T-helper 17 cell (primary cell): Measurements from ENCODE around the gene SLC22A16. TPM values are rescaled to one million over a fixed set of nuclear protein-coding genes. Genes with fewer than 3 reads are reported as not detected.
A peak's percentile ranks its signal among the peaks of the same experiment; 100 is the strongest.

Experiments used
- ATAC-seq: fragments of 150-1000 bp; cut with Tn5 transposase; 2 replicates; pipeline ENCODE4 v1.10.0; 2021; ENCODE audit warnings: mild to moderate bottlenecking, moderate library complexity
- DNase-seq, 3 donors: peaks; one replicate each; pipeline versions ENCODE4 v3.0.0 to v3.0.0-alpha.2; 2020 to 2021
- H3K9me3 ChIP-seq: one replicate; pipeline ENCODE4 v1.7.0; 2013; ENCODE audit warnings: low read length, mild to moderate bottlenecking; ENCODE audit not compliant: control insufficient read depth, poor library complexity, severe bottlenecking
- H3K27ac Mint-ChIP-seq: one replicate; pipeline ENCODE4 v1.8.0; 2022; ENCODE audit warnings: mild to moderate bottlenecking, moderate library complexity, mixed read lengths
- H3K27me3 Mint-ChIP-seq: one replicate; pipeline ENCODE4 v1.8.0; 2022; ENCODE audit warnings: mixed read lengths
- H3K36me3 Mint-ChIP-seq: one replicate; pipeline ENCODE4 v1.8.0; 2022; ENCODE audit warnings: low read depth, mixed read lengths
- H3K4me1 Mint-ChIP-seq: one replicate; pipeline ENCODE4 v1.8.0; 2022; ENCODE audit warnings: mild to moderate bottlenecking, mixed read lengths
- H3K4me3 Mint-ChIP-seq: one replicate; pipeline ENCODE4 v1.8.0; 2022; ENCODE audit warnings: mild to moderate bottlenecking, moderate library complexity, mixed read lengths
- total RNA-seq, 4 donors: library from RNA in 2 of 4; stranded (reverse) in 2 of 4; gene quantifications; one replicate each; pipeline ENCODE4 v1.2.3 and lab custom pipeline; 2022 to 2026

The SLC22A16 gene
- total RNA-seq, 2 donors from 2014 or later: not detected

- no peak for DNase-seq
- no peak overlapping the region for H3K27ac Mint-ChIP-seq
- peaks cover 45% of the 10 kb centered on the region for H3K27me3 Mint-ChIP-seq
- no peaks in the 10 kb centered on the region for H3K9me3 ChIP-seq
- no peak for ATAC-seq
- no peaks in the 10 kb centered on the region for H3K36me3 Mint-ChIP-seq
- peak overlapping the region; percentile 64 for H3K4me3 Mint-ChIP-seq
- peaks cover 4% of the 10 kb centered on the region for H3K4me1 Mint-ChIP-seq
These were observed 76.2 kb downstream of the SLC22A16 start for GRCh38 chr6:110400208-110400607.

DNA sequence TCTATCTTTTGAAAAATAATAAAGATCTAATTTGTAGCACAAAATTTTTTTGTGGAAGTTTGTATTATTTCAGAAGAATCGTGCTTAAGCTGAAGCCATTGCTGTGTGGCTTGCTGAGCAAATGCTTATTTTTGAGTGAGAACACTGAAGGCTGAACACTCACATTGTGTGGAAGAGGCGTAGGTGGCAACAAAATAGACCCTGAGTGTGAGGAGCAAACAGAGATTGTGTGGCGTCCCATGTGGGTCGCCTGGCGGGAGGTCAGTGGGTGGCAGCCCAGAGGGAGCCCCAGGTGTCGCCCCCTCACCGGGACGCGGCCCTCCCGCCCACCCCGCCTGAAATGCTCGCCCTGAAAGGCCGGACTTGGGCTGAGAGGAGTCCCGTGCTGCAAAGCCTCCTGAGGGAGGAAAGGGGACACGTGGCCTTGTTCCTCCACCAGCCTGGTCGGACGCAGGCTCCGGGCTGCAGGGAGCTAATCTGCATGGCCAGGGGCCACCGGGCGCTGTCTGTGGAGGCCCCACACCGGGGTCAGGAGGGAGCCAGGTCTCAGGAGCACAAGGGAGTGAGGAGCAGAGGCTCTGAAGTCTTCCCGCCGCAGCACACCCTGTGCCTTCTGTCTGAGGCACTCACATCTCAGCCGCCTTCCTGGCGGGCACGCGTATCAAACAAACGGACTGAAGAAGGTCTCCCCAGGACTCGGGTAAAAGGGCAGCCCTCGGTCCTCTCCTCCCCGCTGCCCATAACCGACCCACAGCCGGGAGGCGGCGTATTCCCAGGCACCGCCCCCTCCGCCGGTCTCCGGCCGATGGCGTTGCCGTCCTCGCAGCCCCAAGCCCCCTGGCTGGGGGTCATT, 77.0 kb downstream of the SLC22A16 start:
- Mint-ChIP-seq H3K4me3 (peak overlapping the region; percentile 64), H3K27ac (no peak overlapping the region), H3K4me1 (peaks cover 4% of the 10 kb centered on the region), H3K27me3 (peaks cover 43% of the 10 kb centered on the region), H3K36me3 (no peaks in the 10 kb centered on the region)
- DNase-seq (no peak), ATAC-seq (no peak)
- H3K9me3 ChIP-seq: no peaks in the 10 kb centered on the region

DNA sequence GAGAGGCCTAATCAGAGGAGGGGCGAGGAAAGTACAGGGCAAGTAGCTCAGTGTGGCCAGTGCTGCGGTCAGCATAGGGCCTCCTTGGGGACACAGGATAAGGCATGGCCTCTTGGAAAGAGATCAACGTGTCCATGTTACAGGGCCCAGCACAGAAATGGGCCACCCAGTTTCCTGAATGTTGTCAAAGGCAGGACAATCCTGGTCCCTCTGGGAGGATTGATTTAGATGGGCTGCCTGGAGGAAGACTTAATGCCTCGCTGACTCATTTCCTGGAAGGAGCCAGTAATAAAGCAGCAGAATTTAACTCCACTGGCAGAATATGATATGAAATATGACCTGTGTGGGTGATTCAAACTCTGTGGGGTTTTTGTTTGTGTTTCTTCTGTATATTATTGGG, 77.6 kb downstream of the SLC22A16 start:
- H3K9me3 ChIP-seq: no peaks in the 10 kb centered on the region
- Mint-ChIP-seq H3K4me3 (peak overlapping the region; percentile 36), H3K27me3 (peaks cover 40% of the 10 kb centered on the region), H3K4me1 (peaks cover 4% of the 10 kb centered on the region), H3K27ac (no peak overlapping the region), H3K36me3 (no peaks in the 10 kb centered on the region)
- DNase-seq (no peak), ATAC-seq (no peak)

DNA sequence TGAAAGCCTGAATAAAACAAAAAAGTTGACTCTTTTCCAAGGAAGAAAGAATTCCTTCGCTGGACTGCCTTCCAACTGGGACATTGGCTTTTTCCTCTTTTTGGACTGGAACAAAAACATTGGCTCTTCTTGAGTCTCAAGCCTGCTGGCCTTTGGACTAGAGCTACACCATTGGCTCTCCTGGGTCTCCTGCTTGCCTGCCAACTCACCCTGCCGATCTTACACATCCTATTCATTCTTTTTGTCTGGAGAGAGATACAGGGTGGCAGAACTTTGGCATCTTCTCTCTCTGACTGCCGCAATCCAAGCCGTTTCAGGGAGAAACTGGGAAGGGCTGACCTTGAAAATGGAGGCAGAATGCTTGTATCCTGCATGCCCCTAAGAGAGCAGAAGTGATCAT, 81.2 kb downstream of the SLC22A16 start:
- Mint-ChIP-seq H3K27me3 (peaks cover 21% of the 10 kb centered on the region), H3K4me1 (peaks cover 5% of the 10 kb centered on the region), H3K27ac (no peak overlapping the region), H3K36me3 (no peaks in the 10 kb centered on the region), H3K4me3 (no peak overlapping the region)
- no peaks in the 10 kb centered on the region for H3K9me3 ChIP-seq
- no peak for ATAC-seq
- DNase-seq: no peak

DNA sequence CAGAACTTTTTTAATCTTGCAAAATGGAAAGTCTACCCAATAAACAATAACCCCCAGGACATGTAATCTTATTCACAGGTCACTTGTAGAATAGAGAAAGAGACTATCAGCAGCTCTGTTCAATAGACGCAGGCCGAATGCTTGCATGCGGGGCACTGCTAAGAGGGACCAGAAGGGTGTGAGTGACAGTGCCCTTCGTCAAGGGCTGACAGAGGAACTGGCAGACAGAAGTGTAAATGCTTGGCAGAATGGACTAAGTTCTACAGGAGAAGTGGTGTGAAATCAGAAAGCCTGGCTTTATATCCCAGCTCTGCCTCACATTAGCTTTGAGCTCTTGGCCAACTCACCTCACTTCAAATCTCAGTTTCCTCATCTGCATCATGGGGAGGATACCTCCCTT, 82.0 kb downstream of the SLC22A16 start:
- no peak overlapping the region for H3K27ac Mint-ChIP-seq
- no peaks in the 10 kb centered on the region for H3K36me3 Mint-ChIP-seq
- H3K4me3 Mint-ChIP-seq: no peak overlapping the region
- ATAC-seq: no peak
- H3K9me3 ChIP-seq: no peaks in the 10 kb centered on the region
- peaks cover 17% of the 10 kb centered on the region for H3K27me3 Mint-ChIP-seq
- DNase-seq: no peak
- peaks cover 9% of the 10 kb centered on the region for H3K4me1 Mint-ChIP-seq

DNA sequence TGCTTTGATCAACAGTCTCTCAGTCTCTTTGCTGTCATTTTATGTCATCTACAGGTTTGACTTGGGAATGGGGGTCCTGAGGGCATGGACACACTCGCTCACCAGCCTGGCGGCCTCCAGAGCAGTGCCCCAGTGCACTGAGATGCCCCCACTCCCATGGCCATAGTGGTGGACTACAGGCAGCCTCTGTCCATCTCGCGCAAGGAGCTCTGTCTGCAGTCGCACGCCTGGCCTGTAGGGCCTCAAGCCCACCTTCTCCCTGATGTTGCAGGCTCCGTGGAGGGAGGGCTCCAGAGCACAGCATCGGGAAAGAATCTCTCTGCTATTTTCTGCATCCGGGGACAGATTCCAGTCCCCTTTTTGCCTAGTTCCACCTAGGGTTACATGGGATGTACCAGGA, 83.7 kb downstream of the SLC22A16 start:
- peaks cover 7% of the 10 kb centered on the region for H3K27me3 Mint-ChIP-seq
- peaks cover 7% of the 10 kb centered on the region for H3K4me1 Mint-ChIP-seq
- ATAC-seq: no peak
- no peak overlapping the region for H3K4me3 Mint-ChIP-seq
- H3K36me3 Mint-ChIP-seq: no peaks in the 10 kb centered on the region
- no peak overlapping the region for H3K27ac Mint-ChIP-seq
- no peak for DNase-seq
- H3K9me3 ChIP-seq: no peaks in the 10 kb centered on the region

GRCh38 chr6:110390404-110390803, 86.0 kb downstream of the SLC22A16 start:
- H3K9me3 ChIP-seq: no peaks in the 10 kb centered on the region
- DNase-seq (no peak), ATAC-seq (peak; percentile 20)
- peaks cover 7% of the 10 kb centered on the region for H3K4me1 Mint-ChIP-seq
- H3K36me3 Mint-ChIP-seq: no peaks in the 10 kb centered on the region
- peaks cover 7% of the 10 kb centered on the region for H3K27me3 Mint-ChIP-seq
- H3K4me3 Mint-ChIP-seq: no peak overlapping the region
- peak overlapping the region; percentile 21 for H3K27ac Mint-ChIP-seq

GRCh38 chr6:110389689-110390382, 86.6 kb downstream of the SLC22A16 start:
- Mint-ChIP-seq H3K27me3 (peaks cover 7% of the 10 kb centered on the region), H3K4me1 (peaks cover 7% of the 10 kb centered on the region), H3K4me3 (peak overlapping the region; percentile 28), H3K27ac (peak overlapping the region; percentile 21), H3K36me3 (no peaks in the 10 kb centered on the region)
- DNase-seq: no peak
- ATAC-seq: no peak
- H3K9me3 ChIP-seq: no peaks in the 10 kb centered on the region

GRCh38 chr6:110387986-110388385, 88.4 kb downstream of the SLC22A16 start:
- Mint-ChIP-seq H3K4me1 (peaks cover 7% of the 10 kb centered on the region), H3K4me3 (no peak overlapping the region), H3K27ac (peak overlapping the region; percentile 16), H3K27me3 (peaks cover 4% of the 10 kb centered on the region), H3K36me3 (no peaks in the 10 kb centered on the region)
- H3K9me3 ChIP-seq: no peaks in the 10 kb centered on the region
- DNase-seq (no peak), ATAC-seq (no peak)

DNA sequence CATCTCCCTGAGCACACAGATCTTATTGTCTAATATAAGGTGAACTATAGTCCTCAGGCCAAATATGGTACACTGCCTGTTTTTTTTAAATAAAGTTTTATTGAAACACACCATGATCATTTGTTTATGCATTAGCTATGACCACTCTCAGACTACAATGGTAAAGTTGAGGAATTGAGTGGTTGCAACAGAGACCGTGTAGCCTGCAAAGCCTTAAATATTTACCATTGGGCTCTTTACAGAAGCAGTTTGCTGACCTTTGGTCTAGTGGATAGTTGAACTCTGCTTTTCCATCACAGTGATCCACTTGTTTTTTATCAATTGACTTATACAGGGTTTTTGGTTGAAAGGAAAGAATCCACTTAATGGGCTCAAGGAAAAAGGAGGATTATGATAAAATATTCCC, 91.0 kb downstream of the SLC22A16 start:
- no peak for ATAC-seq
- Mint-ChIP-seq H3K36me3 (no peaks in the 10 kb centered on the region), H3K4me3 (no peak overlapping the region), H3K4me1 (peaks cover 7% of the 10 kb centered on the region), H3K27ac (no peak overlapping the region), H3K27me3 (no peaks in the 10 kb centered on the region)
- no peaks in the 10 kb centered on the region for H3K9me3 ChIP-seq
- no peak for DNase-seq

DNA sequence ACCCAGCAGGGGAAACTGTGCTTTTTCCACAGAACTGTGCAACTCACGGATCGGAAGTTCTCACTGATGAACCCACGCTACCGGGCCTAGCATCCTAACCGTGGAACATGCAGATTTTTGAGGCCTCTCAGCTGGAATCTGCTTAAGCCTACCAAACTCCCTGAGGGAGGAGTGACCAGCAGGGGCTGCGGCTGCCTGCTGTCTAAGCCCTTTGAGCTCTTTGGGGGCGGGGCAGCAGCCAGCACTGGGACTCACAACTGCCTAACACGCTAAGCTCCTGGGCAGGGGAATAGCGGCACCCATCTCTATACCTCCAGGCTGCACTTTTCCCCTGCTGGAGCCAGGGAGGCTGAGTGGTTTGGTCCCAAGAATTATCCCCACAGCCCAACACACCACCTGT, 97.9 kb downstream of the SLC22A16 start:
- H3K27me3 Mint-ChIP-seq: peaks cover 10% of the 10 kb centered on the region
- DNase-seq (no peak), ATAC-seq (no peak)
- no peaks in the 10 kb centered on the region for H3K9me3 ChIP-seq
- H3K27ac Mint-ChIP-seq: no peak overlapping the region
- no peaks in the 10 kb centered on the region for H3K4me1 Mint-ChIP-seq
- peaks cover 3% of the 10 kb centered on the region for H3K36me3 Mint-ChIP-seq
- no peak overlapping the region for H3K4me3 Mint-ChIP-seq
